Upper lobe of right lung (tissue), 1 donor: ENCODE results near the gene DDX5. TPM values are rescaled to one million over a fixed set of nuclear protein-coding genes. Genes with fewer than 3 reads are reported as not detected.

Source experiments
- ATAC-seq: fragments of 200-7000 bp; cut with Tn5 transposase; one replicate; pipeline ENCODE4 v1.9.1; 2020; ENCODE audit warnings: mild to moderate bottlenecking, moderate library complexity
- DNase-seq: peaks from one replicate; pipeline ENCODE4 v3.0.0-alpha.2; 2020
- H3K27ac ChIP-seq: fragments of 200-600 bp; one replicate; pipeline ENCODE4 v1.8.0; 2022
- H3K27me3 ChIP-seq: fragments of 200-600 bp; one replicate; pipeline ENCODE4 v1.8.0; 2022; ENCODE audit warnings: mild to moderate bottlenecking
- H3K36me3 ChIP-seq: fragments of 200-600 bp; one replicate; pipeline ENCODE4 v1.8.0; 2022
- H3K4me1 ChIP-seq: fragments of 200-600 bp; one replicate; pipeline ENCODE4 v1.8.0; 2022
- H3K4me3 ChIP-seq: fragments of 200-600 bp; one replicate; pipeline ENCODE4 v1.8.0; 2022; ENCODE audit warnings: mild to moderate bottlenecking
- H3K9me3 ChIP-seq: fragments of 200-600 bp; one replicate; pipeline ENCODE4 v1.8.0; 2022
- CTCF ChIP-seq: fragments of 200-600 bp; IDR thresholded peaks from one replicate; pipeline ENCODE4 v1.8.0; 2022; ENCODE audit warnings: antibody characterized with exemption
- intact Hi-C: fragments of 100-400 bp; cut with DNase I; formaldehyde crosslinking; loops from one replicate; pipeline ENCODE4 v1.11.0; 2022
- total RNA-seq: library from RNA; stranded (reverse); fragmentation: NEBNext Ultra II Directional; extraction: Animal tissue kit (Norgen Biotek cat#: 25700); gene quantifications from one replicate; pipeline ENCODE4 v1.2.1, GENCODE V29; 2021
- donor health status: DM: no; HTN: yes; CAD: no; lungs with severe emphysema.

DDX5 gene
- total RNA-seq, 1 donor from 2014 or later = 881 TPM

GRCh38 chr17:64508683-64509082 lies 2.6 kb upstream of the DDX5 start:
- peaks cover 63% of the 10 kb centered on the region for H3K36me3 ChIP-seq
- H3K9me3 ChIP-seq = no peaks in the 10 kb centered on the region
- intact Hi-C loops = no loop called here
- H3K27me3 ChIP-seq = no peaks in the 10 kb centered on the region
- H3K27ac ChIP-seq = no peak overlapping the region
- no peak for TF ChIP-seq CTCF
- DNase-seq = no peak
- peaks cover 23% of the 10 kb centered on the region for H3K4me1 ChIP-seq
- ATAC-seq = no peak
- H3K4me3 ChIP-seq = no peak overlapping the region

GRCh38 chr17:64507413-64507782 lies 1.3 kb upstream of the DDX5 start:
- TF ChIP-seq CTCF = peak; percentile 50

GRCh38 chr17:64506576-64507412 lies 705 bp upstream of the DDX5 start, which contains the start of gene CEP95:
TSS of gene CEP95 (plus strand) at chr17:64506977. CDS start at chr17:64507098, 121 bp downstream.
- intact Hi-C loops = no loop called here
- Histone ChIP-seq H3K27ac (peak within 1 kb of the TSS; percentile 100), H3K4me3 (peak within 1 kb of the TSS; percentile 81), H3K36me3 (peaks cover 63% of the 10 kb centered on the region), H3K27me3 (no peaks in the 10 kb centered on the region), H3K4me1 (peaks cover 42% of the 10 kb centered on the region), H3K9me3 (no peaks in the 10 kb centered on the region)
- no peak for TF ChIP-seq CTCF
- ATAC-seq (peak; percentile 85), DNase-seq (peak; percentile 98)

More at GRCh38 chr17:64507413-64507782, 1.3 kb upstream of the DDX5 start:
- Histone ChIP-seq H3K4me3 (peak overlapping the region; percentile 81), H3K4me1 (peaks cover 36% of the 10 kb centered on the region), H3K27me3 (no peaks in the 10 kb centered on the region), H3K27ac (peak overlapping the region; percentile 100), H3K9me3 (no peaks in the 10 kb centered on the region), H3K36me3 (peaks cover 63% of the 10 kb centered on the region)
- intact Hi-C loops = no loop called here
- peak; percentile 3 for ATAC-seq
- DNase-seq = no peak

GRCh38 chr17:64505340-64506200 lies 519 bp downstream of the DDX5 start:
- ATAC-seq (peak; percentile 72), DNase-seq (peak; percentile 93)
- Histone ChIP-seq H3K9me3 (no peaks in the 10 kb centered on the region), H3K4me3 (peak overlapping the region; percentile 81), H3K36me3 (peaks cover 63% of the 10 kb centered on the region), H3K27ac (peak overlapping the region; percentile 100), H3K4me1 (peaks cover 52% of the 10 kb centered on the region), H3K27me3 (no peaks in the 10 kb centered on the region)
- TF ChIP-seq CTCF = no peak
- intact Hi-C loops = no loop called here

GRCh38 chr17:64504769-64505339 lies 1.2 kb downstream of the DDX5 start:
- peaks cover 63% of the 10 kb centered on the region for H3K36me3 ChIP-seq
- no peaks in the 10 kb centered on the region for H3K27me3 ChIP-seq
- intact Hi-C loops = no loop called here
- H3K9me3 ChIP-seq = no peaks in the 10 kb centered on the region
- peak overlapping the region; percentile 81 for H3K4me3 ChIP-seq
- ATAC-seq (no peak), DNase-seq (no peak)
- no peak for TF ChIP-seq CTCF
- peak overlapping the region; percentile 100 for H3K27ac ChIP-seq
- peaks cover 59% of the 10 kb centered on the region for H3K4me1 ChIP-seq
